GM18507 (cell line): ENCODE measurements around the gene ERC1.
"Not testable (repeated sequence)": the region's sequence is repeated elsewhere in the genome, so short reads cannot be mapped to it uniquely, and the experiment has no call there.

ENCODE experiments used
- DNase-seq: peaks from one replicate; pipeline ENCODE4 v3.0.0; 2011; ENCODE audit warnings: low read depth; ENCODE audit not compliant: insufficient read length; ENCODE audit errors: extremely low spot score
- FAIRE-seq: peaks from 2 replicates; lab custom pipeline; 2011; peaks lifted over from hg19 to GRCh38; lab: Jason Lieb, UNC

Gene ERC1

DNA sequence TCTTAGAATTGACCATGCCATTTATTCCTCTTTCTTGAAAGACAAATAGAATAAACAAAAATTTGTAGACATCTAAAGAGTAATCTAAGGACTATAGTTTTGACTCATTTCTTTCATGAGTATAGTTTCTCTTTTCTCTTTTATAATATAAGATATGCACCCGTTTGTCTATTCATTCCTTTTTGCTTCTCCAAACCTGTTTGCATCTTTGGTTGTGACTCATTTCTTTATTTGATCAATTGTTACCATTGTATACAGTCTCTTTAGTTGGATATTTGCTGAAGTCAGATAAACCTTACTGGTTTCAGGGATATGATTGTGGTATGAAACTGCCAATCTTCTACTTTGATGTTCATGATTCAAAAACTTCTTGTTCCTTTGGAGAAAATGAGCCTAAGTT is 334.6 kb downstream of the ERC1 start:
- FAIRE-seq (no peak), DNase-seq (no peak)

DNA sequence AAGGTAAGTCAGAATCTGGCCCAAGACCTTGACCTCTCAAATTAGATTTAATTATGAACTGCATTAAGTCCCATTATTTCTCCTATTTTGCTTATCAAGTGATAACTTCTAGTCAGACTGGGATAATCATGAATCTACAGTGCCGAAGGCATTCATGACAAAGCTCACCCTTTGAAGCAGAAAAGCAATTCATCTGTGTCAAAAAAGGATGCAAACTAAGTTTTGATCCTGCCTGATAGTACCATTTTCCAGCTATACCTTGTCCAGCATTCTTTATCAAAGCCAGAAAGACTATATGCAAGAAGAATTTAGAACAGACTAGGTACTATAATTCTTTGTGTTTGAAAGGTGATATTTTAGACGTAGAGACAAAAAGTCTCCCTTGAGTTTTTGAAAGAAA is 335.2 kb downstream of the ERC1 start:
- FAIRE-seq (no peak), DNase-seq (no peak)

DNA sequence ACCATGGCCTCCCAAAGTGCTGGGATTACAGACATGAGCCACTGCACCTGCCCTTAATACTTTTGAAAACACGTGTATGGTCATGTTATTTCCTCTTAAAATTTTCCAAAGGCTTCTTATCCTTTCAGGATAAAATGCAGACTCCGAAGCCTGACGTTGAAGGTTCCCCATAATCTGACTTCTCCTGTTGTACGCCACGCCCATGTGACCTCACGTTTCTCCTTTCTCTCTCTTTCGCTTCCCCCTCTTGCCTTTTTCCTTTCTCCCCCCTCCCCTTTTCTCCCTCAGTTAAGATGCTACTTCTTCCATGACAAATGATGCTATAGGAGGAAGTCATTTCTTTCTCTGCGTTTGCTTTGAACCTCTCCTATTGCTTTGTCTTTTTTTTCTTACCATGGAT is 337.4 kb downstream of the ERC1 start:
- FAIRE-seq (no peak), DNase-seq (no peak)

DNA sequence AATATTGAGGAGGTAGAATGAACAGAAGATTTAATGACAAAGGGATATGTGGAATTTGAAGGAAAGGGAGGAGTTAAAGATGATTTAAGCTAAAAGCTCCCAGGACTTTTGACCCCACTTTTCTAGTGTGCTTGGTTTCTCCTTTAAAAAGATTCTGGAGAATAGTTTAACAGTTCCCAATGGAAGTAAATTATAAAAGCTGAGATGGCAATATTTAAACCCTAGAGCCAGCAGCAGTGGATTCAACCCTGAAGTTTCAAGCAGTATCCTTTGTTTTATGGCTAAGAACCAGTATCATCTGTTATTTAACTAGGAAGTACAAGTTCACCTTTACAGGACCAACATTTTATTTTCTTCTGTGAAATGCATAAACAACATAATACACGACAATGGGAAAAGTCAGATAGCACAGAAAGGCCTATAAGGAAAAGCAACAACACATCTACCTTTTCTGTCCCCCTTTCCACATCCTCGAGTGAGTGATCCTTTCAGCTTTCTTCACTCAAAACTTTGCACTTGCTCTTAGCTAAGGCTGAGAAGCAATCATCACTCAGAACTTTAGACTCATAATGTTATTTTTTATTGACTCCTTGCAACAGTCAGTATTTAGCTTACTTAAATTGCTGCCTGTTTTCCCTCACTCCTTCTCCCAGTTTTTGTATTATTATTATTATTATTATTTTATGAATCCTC is 338.9 kb downstream of the ERC1 start:
- FAIRE-seq (no peak), DNase-seq (no peak)

DNA sequence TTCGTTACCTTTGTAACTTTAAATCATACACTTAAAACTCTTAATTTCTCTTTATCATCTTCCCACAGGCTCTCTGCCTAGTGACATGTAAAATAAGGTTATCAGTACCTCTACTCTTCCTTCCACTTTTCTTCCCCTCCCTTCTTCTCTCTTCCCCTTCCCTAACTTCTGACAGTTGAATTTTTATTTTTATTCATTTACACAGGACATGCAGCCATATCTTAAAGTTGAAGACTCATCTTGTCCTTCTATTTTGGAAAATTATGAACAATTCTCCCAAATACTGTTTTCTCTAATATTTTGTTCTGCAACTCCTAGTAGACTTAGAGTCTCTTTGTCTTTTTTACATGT is 339.4 kb downstream of the ERC1 start:
- DNase-seq (no peak), FAIRE-seq (no peak)

DNA sequence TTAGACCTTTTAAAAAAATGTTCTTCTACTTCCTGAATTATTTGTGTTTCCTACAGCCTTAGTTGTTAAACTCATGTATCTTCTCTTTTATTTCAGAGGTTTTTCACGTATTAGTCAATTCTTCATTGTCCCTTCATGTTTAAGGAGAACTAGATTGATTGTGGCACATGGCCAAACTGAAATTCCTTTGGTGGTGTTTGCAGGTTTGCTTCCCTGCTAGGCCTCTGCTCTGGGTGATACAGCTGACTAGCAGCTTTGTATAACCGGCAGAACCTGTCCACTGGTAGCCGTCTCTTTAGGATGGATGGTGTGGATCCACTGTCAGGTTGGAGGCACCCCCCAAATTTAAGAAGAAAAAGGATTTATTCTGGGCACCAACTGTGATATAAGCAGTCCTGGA is 341.3 kb downstream of the ERC1 start:
- FAIRE-seq (no peak), DNase-seq (no peak)

DNA sequence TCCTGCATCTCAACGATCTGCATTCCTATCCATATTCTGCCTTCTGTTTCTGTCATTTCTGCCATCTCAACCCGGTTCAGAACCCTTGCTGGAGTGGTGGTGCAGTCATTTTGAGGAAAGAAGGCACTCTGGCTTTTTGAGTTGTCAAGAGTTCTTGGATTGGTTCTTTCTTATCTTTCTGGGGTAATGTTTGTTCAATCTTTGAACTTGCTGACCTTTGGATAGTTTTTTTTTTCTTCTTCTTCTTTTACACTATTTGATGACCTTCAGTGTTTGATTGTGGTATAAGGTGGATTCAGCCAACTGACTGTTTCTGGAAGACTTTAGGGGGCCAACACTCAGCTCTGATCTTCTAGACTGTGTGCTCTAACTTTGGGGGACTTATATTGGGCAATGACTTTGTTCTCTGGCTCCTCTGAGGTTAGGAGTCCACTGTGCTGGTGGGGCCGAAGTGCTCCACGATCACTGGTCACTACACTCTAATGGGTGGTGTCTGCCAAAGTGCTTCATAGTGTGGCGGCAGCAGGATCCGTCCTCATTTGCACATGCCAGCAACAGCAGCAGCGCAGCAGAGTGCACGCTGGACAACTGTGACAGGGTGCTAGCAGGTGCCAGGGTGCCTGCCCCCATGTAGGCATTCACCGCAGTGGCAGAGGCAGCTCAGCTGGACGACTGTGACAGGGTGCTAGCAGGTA is 347.6 kb downstream of the ERC1 start:
- no peak for DNase-seq
- no peak for FAIRE-seq

DNA sequence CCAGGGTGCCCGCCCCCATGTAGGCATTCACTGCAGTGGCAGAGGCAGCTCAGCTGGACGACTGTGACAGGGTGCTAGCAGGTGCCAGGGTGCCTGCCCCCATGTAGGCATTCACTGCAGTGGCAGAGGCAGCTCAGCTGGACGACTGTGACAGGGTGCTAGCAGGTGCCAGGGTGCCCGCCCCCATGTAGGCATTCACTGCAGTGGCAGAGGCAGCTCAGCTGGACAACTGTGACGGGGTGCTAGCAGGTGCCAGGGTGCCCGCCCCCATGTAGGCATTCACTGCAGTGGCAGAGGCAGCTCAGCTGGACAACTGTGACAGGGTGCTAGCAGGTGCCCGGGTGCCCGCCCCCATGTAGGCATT is 348.1 kb downstream of the ERC1 start:
- not testable (repeated sequence) for FAIRE-seq, DNase-seq

DNA sequence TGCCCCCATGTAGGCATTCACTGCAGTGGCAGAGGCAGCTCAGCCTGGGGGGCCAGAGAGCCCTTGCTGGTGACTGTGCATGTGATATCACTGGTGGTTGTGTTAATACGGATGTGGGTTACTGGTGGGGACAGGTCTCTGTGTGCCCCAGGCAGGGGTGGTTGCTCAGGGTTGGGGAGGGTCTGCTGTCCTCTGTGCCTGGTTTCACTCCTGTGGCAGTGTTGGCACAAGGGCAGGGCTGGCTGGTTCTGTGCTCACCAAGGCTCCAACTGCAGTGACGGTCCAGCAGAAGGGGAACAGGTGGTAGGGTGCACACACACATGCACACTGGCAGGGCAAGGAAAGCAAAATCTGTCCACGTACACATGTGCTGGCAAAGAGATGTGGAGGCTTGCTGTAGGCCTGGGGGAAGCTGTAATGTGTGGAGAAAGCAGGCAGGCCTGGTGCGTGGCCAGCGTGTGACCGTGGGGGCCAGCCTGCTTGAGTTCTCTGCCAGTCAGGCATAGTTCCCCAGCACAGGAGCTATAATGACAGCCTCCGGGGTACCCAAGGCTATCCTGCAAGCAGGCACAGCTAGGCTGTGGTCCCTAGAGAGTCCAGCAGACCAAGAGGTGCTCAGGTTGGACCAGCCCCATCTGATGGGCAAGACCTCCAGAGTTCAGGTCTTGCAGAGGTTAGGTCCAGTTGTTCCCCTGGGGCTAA is 348.7 kb downstream of the ERC1 start:
- no peak for DNase-seq
- FAIRE-seq, result no peak

DNA sequence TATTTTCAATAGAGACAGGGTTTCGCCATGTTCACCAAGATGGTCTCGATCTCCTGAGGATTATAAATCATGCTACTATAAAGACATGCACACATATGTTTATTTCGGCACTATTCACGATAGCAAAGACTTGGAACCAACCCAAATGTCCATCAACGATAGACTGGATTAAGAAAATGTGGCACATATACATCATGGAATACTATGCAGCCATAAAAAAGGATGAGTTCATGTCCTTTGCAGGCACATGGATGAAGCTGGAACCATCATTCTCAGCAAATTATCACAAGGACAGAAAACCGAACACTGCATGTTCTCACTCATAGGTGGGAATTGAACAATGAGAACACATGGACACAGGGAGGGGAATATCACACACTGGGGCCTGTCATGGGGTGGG is 350.2 kb downstream of the ERC1 start:
- FAIRE-seq, DNase-seq: not testable (repeated sequence)

DNA sequence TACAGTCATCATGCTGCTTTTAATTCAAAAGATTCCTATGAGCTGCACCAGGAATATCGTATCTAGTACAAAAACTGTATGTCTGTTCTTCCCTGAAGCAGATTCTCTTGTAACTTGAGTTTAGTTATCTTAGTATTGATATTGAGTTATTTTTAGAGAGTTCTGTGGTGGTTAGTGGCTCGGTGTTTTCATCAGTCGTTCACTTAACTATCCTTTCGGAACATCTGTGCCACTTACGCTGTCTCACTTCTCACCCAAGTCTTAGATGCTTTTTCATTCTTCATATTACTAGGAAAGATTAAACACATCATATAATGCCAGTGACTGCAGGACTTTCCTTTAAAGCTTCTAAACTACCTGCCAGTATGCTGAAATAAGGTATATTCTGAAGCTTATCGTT is 352.4 kb downstream of the ERC1 start:
- DNase-seq (no peak), FAIRE-seq (no peak)

DNA sequence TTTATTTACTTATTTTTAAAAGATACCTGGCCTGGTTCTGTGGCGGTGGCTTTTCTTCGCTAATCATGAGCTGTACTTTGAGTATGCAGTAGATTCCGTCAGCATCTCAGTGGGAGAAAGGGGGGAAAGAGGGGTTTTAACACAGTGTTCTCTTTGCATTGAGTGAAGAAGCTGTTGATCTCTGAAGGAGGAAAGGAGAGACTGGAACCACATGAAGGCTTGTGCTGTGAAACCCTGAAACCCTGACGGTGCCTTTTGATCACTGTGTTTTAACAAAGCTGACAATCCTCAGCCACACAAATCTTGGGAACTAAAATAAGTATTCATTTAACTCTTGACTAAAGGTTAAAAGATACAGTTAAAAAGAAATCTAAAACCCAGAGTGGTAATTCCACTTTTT is 353.2 kb downstream of the ERC1 start:
- FAIRE-seq, result no peak
- DNase-seq, result no peak

DNA sequence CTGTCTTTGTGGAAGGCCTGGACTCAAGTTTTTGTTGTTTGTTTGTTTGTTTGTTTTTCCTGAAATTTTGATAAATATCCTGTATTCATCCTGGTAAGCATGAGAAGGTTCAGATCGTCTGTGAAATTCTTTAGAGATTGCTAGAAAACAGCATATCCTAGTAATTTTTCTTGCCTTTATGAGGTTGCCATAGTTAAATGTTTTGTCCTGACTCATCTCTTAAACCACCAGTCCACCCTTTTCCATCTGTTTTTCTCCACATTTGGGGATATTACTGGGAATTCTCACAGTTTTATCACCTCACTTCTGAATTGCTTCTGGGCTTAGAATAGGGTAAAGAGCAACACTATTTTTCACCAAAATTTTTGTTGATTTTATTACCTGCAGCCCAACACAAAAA is 355.1 kb downstream of the ERC1 start:
- no peak for FAIRE-seq
- DNase-seq, result no peak

DNA sequence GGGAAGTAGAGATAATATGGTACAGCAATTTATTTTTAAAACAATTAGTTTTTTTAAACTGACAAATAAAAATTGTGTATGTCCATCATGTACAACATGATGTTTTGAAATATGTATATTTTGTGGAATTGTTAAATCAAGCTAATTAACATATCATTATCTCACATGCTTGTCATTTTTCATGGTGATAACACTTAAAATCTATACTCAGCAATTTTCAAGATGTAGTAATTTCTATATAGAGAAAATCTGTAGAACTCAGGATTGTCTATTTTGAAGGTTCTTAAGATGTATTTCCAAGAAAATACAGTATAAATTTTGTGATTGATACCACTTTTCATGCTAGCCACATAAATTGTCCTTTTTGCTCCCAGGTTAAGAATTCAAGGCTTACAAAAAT is 356.3 kb downstream of the ERC1 start:
- no peak for FAIRE-seq
- no peak for DNase-seq

DNA sequence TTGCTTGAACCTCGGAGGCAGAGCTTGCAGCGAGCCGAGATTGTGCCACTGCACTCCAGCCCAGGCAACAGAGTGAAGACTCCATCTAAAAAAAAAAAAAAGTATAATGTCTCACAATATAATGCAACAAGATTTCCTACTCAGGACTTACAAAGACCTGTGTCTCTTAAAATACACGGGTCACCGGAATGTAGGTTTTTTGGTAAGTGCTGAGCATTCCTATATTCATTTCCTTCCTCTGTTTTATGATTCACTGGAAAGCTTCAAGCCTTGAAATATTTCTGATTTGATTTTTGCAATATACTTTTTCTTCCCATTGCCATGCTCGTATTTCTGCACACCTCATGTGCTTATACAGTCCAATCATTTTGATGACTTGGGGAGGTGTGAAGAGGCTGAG is 357.6 kb downstream of the ERC1 start:
- FAIRE-seq (no peak), DNase-seq (no peak)

DNA sequence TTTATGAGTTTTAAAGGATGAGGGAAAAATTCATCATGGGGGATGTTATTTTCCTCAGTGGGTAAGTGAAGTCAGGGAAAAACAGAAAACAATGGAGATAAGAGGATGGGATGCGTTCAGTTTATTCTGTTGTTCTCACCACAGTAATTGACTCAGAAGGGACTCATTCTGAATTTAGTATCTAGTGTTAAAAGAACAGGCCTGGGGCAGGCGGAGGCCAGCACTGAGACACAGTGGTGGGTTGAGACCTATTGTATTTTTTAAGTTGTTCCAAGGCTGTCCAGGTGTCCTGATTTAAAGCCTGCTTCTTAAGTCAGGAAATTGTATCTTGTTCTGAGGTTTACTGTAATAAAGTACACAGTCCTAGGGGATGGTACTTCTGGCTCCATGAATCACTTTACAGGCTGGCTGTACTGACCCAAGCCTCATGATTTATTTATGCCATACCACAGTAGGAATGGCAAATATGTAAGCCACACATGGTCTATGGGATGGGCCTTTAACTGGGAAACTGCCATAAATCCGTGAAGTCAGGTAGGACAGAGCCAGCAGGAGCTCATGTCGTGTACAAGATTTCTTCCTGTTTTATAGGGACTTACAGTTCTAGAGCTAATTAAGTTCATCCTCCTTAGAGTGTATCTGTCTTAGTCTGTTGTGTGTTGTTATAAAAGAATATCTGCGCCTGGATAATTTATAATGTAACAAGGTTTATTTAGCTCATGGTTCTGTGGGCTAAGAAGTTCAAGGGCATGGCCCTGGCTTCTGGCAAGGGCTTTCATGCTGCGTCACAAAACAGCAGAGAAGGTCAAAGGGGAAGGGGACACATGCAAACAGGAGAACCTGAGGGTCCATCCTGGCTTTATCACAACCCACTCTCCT is 359.3 kb downstream of the ERC1 start:
- FAIRE-seq, result no peak

DNA sequence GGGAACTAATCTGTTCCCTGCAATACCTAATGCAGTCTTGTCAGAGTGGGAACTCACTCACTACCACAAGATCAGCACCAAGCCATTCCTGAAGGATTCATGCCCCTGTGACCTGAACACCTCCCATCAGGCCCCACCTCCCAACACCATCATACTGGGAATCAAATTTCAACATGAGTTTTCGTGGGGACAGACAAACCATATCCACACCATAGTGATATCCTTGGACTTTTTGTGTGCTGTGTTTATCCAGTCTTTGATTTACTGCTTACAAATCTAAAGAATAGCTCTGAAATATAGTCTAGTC is 359.9 kb downstream of the ERC1 start:
- DNase-seq (no peak), FAIRE-seq (no peak)

More for the DNA sequence above, 359.3 kb downstream of the ERC1 start:
- DNase-seq, result no peak

DNA sequence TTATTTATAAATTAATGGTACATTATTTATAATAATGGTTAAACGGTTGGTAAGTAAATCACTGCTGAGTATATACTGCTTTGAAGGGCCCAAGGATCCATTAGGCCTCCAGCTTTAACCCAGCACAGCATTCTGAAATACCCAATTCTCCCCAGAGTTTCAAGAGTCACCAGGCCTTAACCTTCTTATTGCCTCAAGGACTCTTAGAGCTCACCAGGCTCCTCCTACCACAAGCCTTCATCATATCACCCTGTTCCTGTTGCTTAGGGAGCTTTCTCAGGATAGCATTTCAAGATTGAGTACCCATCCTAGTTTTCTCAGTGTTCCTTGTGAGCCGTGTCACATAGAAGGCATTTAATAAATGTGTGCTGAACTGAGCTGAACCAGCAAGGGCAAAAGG is 360.9 kb downstream of the ERC1 start:
- DNase-seq (no peak), FAIRE-seq (no peak)

DNA sequence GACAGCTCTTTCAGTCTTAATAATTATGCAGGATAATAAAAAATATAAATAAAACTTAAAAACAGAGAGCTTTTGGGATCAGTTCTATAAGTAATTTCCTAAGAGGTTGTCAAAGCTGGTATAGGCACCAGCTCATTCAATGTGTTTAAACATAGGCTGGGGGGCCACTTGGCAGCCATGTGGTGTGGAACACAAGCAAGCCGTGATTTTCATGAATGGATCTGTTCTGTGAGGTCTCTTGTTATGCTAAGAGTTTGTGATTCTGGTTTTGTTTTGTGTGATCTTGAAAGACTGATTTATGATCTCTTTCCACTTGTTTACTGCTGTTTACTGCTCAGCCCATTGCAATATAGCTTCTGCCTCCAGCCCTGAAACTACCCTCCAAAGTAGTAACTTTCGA is 362.4 kb downstream of the ERC1 start:
- no peak for FAIRE-seq
- DNase-seq, result no peak

DNA sequence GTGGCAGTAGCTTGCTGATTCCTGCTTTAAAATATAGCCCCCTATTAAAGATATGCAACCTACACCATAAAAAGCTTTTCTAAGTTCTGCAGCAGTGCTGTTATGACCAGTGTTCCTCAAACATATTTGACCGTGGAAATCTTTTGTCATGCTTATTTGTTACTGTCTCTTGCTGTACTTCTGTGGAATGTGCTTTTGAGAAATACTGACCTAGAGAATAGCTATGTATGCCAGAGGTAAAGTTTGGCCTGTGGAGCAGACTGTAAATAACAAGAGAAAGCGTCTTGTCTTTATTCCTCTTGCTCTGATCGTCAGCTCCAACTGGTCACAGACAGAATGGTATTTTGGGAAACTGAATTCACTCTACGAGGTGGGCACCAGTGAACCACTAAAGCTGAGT is 364.4 kb downstream of the ERC1 start:
- DNase-seq (no peak), FAIRE-seq (no peak)
